Kidney epithelial cell (primary cell): ENCODE measurements around the gene PPP2R2C. TPM values are rescaled to one million over a fixed set of nuclear protein-coding genes. Genes with fewer than 3 reads are reported as not detected.

Experiments
- DNase-seq: peaks from one replicate; pipeline ENCODE4 v3.0.0-alpha.2; 2010; ENCODE audit warnings: low read depth
- H3K27me3 ChIP-seq: 2 replicates; pipeline ENCODE4 v1.6.0; 2011; ENCODE audit warnings: low read length; ENCODE audit not compliant: control insufficient read depth, insufficient read depth
- H3K36me3 ChIP-seq: 2 replicates; pipeline ENCODE4 v1.5.1; 2011; ENCODE audit warnings: low read length; ENCODE audit not compliant: control insufficient read depth, insufficient read depth
- H3K4me3 ChIP-seq: 2 replicates; pipeline ENCODE4 v1.5.1; 2011; ENCODE audit warnings: low read depth, mild to moderate bottlenecking, control low read depth, low read length
- CTCF ChIP-seq: IDR thresholded peaks from 2 replicates; pipeline ENCODE4 v1.5.1; 2011; ENCODE audit warnings: mild to moderate bottlenecking, moderate library complexity, low read length, control low read depth, inconsistent platforms; ENCODE audit not compliant: insufficient read depth, poor library complexity, severe bottlenecking
- total RNA-seq: library from RNA; depleted of rRNA; stranded (reverse); fragments of >200 nt; gene quantifications from 2 replicates; pipeline ENCODE4 v1.2.3, GENCODE V29; 2015

PPP2R2C gene
- total RNA-seq, 1 donor from 2014 or later, result not detected

GRCh38 chr4:6440506-6441201 is 31.8 kb downstream of the PPP2R2C start:
- no peak for TF ChIP-seq CTCF
- H3K27me3 ChIP-seq, result no peaks in the 10 kb centered on the region

GRCh38 chr4:6439120-6439762 is 33.2 kb downstream of the PPP2R2C start:
- no peaks in the 10 kb centered on the region for H3K27me3 ChIP-seq
- no peak overlapping the region for H3K4me3 ChIP-seq
- DNase-seq, result no peak
- no peak for TF ChIP-seq CTCF
- H3K36me3 ChIP-seq, result no peaks in the 10 kb centered on the region

More at GRCh38 chr4:6440506-6441201, 31.8 kb downstream of the PPP2R2C start:
- no peak for DNase-seq
- no peak overlapping the region for H3K4me3 ChIP-seq
- no peaks in the 10 kb centered on the region for H3K36me3 ChIP-seq

- Histone ChIP-seq H3K27me3 (no peaks in the 10 kb centered on the region), H3K36me3 (no peaks in the 10 kb centered on the region), H3K4me3 (no peak overlapping the region)
- no peak for DNase-seq
- no peak for TF ChIP-seq CTCF
Observed at GRCh38 chr4:6437826-6438238, 34.6 kb downstream of the PPP2R2C start.

GRCh38 chr4:6435010-6435409 is 37.4 kb downstream of the PPP2R2C start:
- no peaks in the 10 kb centered on the region for H3K27me3 ChIP-seq
- no peak for TF ChIP-seq CTCF
- DNase-seq, result no peak
- H3K36me3 ChIP-seq, result no peaks in the 10 kb centered on the region
- no peak overlapping the region for H3K4me3 ChIP-seq

- Histone ChIP-seq H3K4me3 (no peak overlapping the region), H3K36me3 (no peaks in the 10 kb centered on the region), H3K27me3 (no peaks in the 10 kb centered on the region)
- TF ChIP-seq CTCF, result no peak
- DNase-seq, result no peak
Observed at GRCh38 chr4:6430927-6431326, 41.5 kb downstream of the PPP2R2C start.
